GM19468 (cell line): ENCODE measurements around the gene PTPRN2.
"Not testable (repeated sequence)": the region's sequence is repeated elsewhere in the genome, so short reads cannot be mapped to it uniquely, and the experiment has no call there.

Experiments used
- ATAC-seq: cut with Tn5 transposase; IDR thresholded peaks from one replicate; pipeline ENCODE4 v1.9.1; 2021; ENCODE audit warnings: mild to moderate bottlenecking, moderate library complexity, moderate number of reproducible peaks; ENCODE audit not compliant: unreplicated experiment; ENCODE audit errors: extremely low read depth

Gene PTPRN2

DNA sequence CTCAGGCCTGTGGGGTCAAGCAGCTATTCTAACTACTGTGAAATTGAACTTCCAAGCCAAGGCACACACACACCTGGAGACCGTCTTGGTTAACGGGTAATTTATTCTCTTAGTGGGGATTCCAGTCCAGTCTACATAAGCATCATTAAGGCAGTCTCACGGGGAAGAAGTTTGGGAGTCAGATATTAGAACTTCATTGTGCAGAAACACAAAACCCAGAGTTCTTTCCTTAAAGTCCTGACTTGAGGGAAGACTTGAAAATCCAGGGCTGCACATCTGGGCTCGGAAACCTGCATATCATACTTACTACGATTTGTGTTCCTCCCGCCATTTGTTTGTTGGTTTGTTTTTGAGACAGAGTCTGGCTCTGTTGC lies 112.0 kb downstream of the PTPRN2 start:
- ATAC-seq = no peak

DNA sequence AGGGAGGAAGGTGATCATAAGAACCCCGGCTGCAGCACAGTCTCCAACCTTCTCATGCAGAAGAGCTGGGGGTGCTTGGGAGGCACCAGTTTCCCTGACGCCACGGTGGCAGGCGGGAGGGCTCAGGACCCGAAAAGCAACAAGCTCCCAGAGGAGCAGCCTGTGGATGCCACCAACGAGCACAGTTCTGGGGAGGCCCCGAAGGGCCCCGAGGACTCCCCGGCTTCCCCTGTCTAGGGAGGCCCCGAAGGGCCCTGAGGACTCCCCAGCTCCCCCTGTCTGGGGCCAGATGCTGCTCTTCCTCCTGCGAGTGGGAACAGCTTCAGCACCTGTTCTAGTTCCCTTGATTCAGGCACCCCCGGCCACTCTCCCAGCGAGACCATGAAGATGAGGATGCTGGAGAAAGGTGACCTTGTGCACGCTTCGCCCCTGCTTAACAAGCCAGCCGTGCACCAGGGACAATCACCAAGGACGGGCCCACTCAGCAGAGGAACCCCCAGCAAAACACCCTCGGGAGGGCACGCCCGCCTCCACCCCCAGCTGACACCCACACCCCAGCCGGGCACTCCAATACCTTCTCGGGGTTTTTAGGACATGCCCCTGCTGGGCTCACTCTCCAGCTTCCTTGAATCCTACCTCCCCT lies 112.5 kb downstream of the PTPRN2 start:
- no peak for ATAC-seq

DNA sequence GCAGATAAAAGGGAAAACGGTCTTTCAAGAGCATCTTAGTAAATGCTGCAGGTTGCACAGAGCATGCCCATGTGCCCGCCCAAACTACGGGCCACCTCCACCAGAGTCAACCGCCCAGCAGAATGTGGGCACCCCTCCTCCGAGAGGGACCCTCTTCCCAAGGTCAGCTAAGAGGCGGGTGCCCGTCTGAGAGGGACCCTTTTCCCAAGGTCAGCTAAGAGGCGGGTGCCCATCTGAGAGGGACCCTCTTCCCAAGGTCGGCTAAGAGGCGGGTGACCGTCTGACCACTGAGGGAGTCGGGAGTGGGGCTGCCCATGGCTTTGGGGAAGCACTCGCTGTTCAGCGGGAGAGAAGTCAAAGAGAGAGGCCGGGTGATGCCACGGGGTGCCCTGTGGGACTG lies 113.1 kb downstream of the PTPRN2 start:
- ATAC-seq = no peak

DNA sequence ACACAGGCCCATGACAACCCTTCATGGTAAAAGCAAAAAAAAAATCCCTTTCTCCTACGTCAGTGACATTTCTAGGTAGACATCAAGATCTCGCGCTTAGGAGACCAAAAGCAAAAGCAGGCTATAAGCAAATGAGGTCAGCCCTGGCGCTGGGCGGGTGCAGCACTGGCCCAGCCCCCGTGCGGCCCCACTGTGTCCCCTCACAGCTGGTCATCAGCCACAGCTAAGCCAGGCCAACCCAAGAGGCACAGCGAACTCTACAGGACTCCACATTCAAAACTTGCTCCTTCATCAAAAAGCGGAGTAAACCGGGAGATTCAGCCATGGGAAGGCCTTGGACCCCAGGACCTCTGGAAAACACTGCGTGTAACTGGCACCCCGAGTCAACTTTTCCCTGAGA lies 113.7 kb downstream of the PTPRN2 start:
- ATAC-seq = no peak

DNA sequence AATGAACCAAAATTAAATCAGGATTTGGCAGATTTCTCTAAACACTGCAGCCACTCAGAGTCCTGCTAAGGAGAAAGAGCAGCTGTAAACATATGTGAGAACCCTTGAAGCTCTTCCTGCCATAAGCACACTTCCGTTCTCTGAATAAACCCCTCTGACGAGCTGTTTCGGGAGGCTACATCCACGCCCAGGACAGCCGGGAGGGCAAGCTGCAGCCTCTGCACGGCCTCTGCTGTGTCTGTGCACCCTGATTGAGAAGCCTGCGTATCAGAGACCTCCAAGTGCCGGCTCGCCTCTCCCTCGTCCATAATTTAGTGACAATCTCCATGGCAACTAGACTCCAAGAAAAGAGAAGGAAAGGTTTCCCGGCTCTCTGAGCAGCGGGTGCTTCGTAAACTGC lies 114.4 kb downstream of the PTPRN2 start:
- no peak for ATAC-seq

DNA sequence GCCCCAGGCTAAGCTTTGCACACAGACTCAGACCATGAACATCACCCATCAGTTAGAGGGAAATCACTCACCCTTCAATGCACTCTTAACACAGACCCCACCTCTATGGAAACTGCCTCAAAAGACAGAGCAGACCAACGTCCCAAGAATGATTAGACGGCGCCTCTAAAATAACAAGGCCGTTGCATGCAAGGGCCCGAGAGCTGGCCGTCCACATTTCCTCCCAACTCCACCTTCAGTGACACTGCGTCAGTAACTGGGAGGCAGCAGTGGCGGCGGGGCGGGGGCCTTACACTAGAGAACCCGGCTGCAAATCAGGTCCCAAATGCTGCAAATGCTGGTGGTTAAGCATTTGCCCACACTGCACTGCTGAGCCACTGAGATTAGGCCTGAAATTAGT lies 115.0 kb downstream of the PTPRN2 start:
- no peak for ATAC-seq

DNA sequence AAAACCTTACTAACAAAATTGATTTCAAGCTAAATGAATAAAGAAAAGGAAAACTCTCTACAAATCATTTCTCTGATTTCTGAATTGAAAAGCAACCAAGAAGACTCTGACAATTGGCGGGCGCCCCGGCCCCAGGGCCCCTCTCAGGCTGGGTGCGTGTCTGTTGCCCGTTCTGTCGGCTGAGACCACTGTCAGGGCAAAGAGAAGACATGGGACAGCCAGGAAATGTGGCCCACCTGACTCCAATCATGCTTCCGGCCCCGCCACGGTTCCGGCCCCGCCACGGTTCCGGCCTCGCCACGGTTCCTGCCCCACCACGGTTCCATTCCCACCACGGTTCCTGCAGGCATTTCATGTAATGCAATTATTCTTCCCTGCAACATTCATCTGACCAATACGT lies 115.9 kb downstream of the PTPRN2 start:
- ATAC-seq = no peak

DNA sequence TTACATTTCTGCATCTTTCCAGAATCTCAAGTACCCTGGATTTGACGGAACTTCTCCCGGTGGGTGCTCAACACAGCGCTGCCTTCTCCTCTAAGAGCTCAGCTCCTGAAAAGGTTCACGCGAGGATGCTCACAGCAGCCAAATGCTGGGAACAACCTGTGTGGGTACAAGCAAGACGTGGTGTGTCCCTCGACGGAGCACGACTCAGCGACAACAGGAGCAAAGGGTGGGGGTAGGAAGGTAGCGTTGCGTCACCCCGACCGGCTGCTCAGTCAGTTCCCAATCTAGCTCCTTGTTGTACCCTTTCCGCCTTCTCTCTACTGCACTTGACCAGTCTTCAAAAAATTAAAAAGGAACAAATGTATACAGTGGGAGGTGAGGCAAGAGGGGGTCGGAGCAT lies 117.3 kb downstream of the PTPRN2 start:
- ATAC-seq = no peak

DNA sequence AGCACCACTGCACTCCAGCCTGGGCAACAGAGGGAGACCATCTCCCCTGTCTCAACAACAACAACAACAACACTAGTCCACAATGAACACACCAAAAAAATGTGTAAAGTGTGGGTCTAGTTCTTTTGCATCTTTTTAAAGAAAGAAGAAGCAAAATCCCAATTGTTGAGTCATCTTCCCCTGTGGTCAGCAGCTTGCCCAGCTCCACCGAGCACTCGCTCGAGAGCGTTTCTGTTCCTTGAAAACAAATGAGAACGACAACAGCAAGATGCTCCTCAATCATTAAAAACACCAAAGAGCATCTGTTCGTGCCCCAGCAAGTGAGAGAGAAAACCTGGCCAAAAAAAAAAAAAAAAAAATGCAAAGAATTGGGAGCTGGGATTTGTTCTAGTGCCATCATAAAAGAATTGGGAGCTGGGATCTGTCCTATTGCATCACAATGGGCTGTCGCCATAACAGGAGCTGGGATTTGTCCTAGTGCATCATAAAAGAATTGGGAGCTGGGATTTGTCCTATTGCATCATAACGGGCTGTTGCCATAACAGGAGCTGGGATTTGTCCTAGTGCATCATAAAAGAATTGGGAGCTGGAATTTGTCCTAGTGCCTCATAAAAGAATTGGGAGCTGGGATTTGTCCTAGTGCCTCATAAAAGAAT lies 118.1 kb downstream of the PTPRN2 start:
- ATAC-seq = no peak

DNA sequence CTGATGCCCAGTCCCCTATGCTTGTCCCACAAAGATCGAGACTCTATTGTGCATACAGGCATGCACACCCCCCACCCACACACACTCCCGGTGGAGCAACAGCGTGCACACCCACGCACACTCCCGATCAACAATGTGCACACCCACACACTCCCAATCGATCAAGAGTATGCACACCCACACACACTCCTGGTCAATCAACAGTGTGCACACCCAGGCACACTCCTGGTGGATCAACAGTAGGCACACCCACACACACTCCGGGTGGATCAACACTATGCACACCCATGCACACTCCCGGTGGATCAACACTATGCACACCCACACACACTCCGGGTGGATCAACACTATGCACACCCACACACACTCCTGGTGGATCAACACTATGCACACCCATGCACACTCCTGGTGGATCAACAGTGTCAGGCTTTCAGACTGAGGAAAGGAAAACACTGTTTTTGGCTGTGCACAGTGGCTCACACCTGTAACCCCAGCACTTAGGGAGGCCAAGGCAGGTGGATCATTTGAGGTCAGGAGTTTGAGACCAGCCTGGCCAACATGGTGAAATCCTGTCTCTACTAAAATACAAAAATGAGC lies 118.8 kb downstream of the PTPRN2 start:
- no peak for ATAC-seq

DNA sequence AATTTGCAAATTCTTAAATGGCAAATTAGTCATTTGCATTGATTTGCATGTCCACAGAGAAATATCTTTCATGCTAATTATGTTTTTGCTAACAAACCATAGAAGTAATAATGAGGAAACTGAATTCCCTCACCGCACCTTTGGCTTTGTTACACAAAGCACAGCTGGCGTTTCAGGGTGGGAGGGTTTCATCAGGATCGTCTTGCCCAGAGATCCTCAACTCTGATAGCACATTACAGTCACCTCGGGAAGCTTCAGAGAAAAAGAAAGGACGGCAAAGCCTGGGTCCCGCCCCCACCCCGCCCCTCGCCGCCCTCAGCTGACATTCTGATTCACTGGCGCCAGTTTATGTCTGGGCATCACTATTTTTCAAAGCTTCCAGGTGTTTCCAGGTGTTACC lies 119.4 kb downstream of the PTPRN2 start:
- ATAC-seq = no peak

DNA sequence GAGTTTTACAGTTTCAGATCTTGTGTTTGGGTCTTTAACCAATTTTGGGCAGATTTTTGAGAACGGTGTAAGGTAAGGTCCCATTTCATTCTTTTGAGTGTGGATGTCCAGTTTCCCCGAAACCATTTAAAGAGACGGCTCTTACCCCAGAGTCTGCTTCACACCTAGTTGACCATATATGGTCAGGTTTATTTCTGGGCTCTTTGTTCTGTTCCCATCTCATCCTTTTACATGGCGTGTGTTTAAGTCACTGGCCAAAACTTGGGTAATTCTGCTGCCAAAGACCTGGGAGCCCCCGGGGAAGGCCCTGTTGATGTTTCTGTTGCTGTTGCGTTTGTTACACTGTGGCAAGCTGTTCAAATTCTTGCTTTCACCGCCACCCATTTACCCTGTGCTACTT lies 120.1 kb downstream of the PTPRN2 start:
- ATAC-seq = no peak

DNA sequence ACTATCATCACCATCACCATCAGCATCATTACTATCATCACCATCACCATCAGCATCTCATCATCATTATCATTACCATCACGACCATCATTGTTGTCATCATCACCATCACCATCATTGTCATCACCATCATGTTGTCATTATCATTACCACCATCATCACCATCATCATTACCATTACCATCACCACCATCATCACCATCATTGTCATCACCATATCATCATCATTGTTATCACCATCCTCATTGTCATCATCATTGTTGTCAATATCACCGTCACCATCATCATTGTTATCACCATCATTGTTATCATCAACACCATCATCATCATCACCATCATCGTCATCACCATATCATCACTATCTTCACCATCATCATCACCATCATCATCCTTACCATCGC lies 124.3 kb downstream of the PTPRN2 start:
- ATAC-seq = no peak

DNA sequence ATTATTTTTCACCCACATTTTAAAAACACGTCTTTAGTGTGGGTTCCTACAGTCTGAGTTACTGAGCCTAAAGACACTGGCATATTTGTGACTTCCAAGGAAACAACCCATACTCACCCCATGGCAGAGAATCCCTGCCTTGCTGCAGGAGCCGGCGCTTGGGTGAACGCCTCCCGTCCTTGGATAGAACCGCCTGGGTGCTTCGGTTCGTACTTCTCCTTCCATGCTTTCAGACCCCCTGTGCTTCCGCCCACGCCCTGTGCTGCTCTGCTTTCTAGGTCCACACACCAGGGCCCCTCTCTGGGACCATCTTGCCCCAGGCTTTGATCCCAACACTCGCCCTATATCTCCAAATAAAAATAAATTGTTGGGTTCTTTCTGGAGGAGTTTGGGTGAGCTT lies 125.8 kb downstream of the PTPRN2 start:
- ATAC-seq = no peak

DNA sequence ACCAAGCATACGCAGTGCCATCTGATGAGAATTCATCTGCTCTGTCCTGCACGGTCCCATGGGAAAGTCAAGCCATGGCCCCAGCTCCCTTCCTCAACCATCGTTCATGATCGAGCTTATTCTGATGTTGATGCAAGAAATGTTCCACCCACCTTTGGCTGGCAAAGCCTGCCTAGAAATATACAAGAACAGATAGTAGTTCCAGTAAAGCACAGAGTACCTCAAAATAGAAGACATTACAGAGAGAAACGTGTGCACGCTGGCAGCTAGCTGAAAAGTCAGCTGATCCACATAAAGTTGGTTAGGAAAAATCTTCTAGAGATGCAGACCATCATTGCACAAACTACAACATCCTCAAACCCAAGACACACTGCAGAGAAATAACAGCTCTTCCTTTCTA lies 127.0 kb downstream of the PTPRN2 start:
- ATAC-seq = no peak

DNA sequence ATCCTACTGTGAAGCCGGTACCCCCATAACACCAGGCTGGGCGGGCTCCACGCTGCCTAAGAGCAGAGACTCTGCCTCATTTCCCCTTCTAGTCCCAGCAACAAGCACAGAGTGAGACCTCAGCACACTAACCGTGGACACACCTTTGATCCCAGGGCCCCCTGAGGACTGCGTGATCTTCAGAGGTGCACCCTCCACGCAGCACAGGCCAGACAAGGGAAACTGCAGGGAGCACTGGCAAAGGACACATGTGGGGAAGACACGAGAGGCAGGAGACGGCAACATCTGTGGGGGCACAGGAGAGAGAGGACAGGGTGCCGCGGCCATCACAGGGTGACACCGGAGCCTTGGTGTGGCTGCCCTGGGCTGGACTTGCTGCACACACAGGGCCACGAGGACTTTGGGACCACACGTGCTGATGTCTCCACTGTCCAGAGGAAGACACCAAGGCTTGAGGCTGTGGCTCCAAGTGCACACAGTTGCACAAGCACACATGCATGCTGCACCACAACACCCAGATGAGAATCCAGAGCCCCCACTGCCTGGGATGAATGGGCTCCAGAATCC lies 128.8 kb downstream of the PTPRN2 start:
- no peak for ATAC-seq

DNA sequence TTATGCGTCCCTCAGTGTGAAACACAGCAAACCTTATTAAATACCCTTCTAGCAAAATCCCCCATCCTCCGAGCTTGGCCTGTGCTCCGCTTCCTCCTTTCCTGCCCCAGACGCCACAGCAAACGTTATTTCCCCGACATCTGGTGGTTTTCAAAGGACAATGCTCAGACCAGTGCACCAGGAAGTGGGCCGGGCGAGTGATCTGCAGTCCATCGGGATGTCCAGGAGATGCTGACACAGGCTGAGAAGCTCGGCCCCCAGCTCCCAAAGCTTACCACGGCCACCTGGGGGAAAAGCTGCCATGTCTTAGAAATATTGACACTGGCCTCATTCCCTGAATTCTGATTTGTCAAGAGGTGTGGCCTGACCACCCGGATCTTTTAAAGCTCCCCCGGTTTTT lies 129.5 kb downstream of the PTPRN2 start:
- no peak for ATAC-seq

DNA sequence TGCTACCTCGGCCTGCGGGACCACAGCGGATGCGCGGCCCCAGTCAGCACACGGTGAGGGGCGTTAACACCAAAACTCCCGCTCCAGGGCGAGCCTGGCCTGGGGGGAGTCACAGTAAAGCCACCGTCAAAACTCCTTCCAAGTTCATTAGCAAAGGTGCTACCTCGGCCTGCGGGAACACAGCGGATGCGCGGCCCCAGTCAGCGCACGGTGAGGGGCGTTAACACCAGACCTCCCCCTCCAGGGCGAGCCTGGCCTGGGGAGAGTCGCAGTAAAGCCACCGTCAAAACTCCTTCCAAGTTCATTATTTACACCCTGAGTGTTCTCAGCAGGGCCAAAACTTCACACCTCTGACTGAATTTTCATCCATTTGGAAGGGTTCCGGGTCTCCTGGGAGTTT lies 130.0 kb downstream of the PTPRN2 start:
- ATAC-seq = not testable (repeated sequence)

DNA sequence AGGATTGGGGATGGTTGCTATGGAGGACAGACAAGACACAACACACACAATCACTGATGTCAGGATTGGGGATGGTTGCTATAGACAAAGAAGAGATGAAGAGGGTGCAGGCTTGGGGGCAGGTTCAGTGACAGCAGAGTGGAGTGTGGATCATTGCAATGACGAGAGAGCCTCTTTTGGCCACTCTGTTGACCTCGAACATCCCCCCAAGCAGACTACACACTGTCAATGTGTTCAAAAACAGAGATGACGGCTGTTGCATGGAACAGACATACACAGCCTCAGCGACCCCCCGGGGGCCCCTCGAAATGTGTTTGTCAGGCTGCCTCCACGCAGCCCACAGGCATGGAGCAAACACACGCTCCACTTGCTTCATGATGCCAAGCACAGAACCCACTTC lies 133.0 kb downstream of the PTPRN2 start:
- no peak for ATAC-seq

DNA sequence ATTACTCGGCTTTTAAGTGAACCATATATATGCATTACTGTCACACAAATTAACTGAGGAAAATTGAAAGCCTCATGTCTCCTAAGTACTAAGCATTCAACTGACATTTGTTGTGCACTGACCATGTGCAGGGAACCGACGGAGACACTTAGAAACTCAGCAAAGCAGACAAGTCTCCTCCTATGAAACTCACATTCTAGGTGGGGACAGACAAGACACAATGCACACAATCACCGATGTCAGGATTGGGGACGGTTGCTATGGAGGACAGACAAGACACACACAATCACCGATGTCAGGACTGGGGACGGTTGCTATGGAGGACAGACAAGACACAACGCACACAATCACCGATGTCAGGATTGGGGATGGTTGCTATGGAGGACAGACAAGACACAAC lies 134.0 kb downstream of the PTPRN2 start:
- no peak for ATAC-seq

DNA sequence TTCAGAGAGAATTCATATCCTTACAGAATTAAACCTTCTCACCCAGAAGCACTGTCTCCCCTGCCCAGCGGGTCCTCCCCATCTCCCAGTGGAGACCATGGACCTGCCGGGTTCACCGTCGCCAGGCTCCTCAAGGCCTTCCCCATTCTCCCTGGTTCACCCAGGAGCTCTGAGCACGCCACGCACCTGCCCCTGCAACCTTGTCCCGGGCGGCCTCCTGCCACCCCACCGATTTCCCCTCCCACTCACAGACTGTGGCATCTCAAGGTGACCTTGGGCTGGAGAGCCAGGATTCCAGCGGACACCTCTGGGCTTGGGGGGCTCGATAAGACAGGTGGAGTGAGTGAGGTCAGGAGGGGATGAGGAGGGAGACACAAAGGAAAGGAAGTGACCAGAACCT lies 135.3 kb downstream of the PTPRN2 start:
- ATAC-seq = no peak
